ENCODE data around the gene DOCK1. TPM values are rescaled to one million over a fixed set of nuclear protein-coding genes. Genes with fewer than 3 reads are reported as not detected.

Gene DOCK1
- total and polyA plus RNA-seq, 3 donors from 2014 or later, result 19.0 to 46.2 (median 32.0) TPM

- H3K27me3 ChIP-seq, result no peaks in the 10 kb centered on the region
- no peak overlapping the region for H3K4me3 ChIP-seq
- no peaks in the 10 kb centered on the region for H3K9me3 ChIP-seq
- intact Hi-C loops (cut with DNase I; ENCODE audit: low total_unique reads), result no loop called here
- no peak overlapping the region for H3K27ac ChIP-seq
- no peaks in the 10 kb centered on the region for H3K4me1 ChIP-seq
- no peak for DNase-seq
- H3K36me3 ChIP-seq (ENCODE audit: low read depth, missing control alignments), result no peaks in the 10 kb centered on the region
- TF ChIP-seq POLR2A (IDR thresholded peaks at IDR 0.05) (no peak), CTCF (IDR thresholded peaks at IDR 0.05) (no peak)
Observed at GRCh38 chr10:127059314-127059713, 154.1 kb downstream of the DOCK1 start.

- no peak overlapping the region for H3K4me3 ChIP-seq
- H3K36me3 ChIP-seq (ENCODE audit: low read depth, missing control alignments), result no peaks in the 10 kb centered on the region
- H3K27ac ChIP-seq, result no peak overlapping the region
- H3K27me3 ChIP-seq, result no peaks in the 10 kb centered on the region
- no peak for DNase-seq
- no peaks in the 10 kb centered on the region for H3K9me3 ChIP-seq
- TF ChIP-seq CTCF (IDR thresholded peaks at IDR 0.05) (no peak), POLR2A (IDR thresholded peaks at IDR 0.05) (no peak)
- no peaks in the 10 kb centered on the region for H3K4me1 ChIP-seq
- WGBS, 2 donors, result 96 to 97% methylated on average over 9 of the region's 9 CpGs
- intact Hi-C loops (cut with DNase I; ENCODE audit: low total_unique reads), result no loop called here
Observed at GRCh38 chr10:127063762-127064161, 158.5 kb downstream of the DOCK1 start.

DNA sequence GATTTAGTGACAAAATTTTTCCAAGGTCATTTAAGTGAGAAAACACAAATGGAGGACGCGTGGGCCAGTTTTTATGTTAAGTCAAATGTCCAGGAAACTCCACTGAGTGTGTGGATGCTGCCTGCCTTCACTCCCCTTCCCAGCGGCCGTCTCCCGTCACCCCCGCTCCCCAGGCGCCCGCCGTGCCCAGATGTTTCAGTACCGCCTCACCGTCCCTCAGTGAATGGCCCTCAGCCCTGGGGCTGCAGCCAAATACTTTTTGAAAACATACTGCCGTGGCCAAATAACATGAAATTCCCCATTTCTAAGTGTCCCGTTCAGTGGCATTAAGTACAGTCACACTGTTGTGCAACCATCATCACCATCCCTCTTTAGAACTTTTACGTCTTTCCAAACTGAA is 159.2 kb downstream of the DOCK1 start:
- Histone ChIP-seq H3K36me3 (ENCODE audit: low read depth, missing control alignments) (no peaks in the 10 kb centered on the region), H3K27me3 (no peaks in the 10 kb centered on the region), H3K27ac (no peak overlapping the region), H3K4me1 (no peaks in the 10 kb centered on the region), H3K9me3 (no peaks in the 10 kb centered on the region), H3K4me3 (no peak overlapping the region)
- WGBS, 2 donors, result 92 to 93% methylated on average over 14 of the region's 14 CpGs
- intact Hi-C loops (cut with DNase I; ENCODE audit: low total_unique reads), result no loop called here
- no peak for DNase-seq
- TF ChIP-seq CTCF (IDR thresholded peaks at IDR 0.05), result no peak
- TF ChIP-seq POLR2A (IDR thresholded peaks at IDR 0.05), result no peak

GRCh38 chr10:127067542-127068194 is 162.4 kb downstream of the DOCK1 start:
- Histone ChIP-seq H3K27ac (no peak overlapping the region), H3K4me3 (no peak overlapping the region), H3K27me3 (no peaks in the 10 kb centered on the region), H3K36me3 (ENCODE audit: low read depth, missing control alignments) (no peaks in the 10 kb centered on the region), H3K9me3 (no peaks in the 10 kb centered on the region), H3K4me1 (no peaks in the 10 kb centered on the region)
- no peak for DNase-seq
- TF ChIP-seq CTCF (IDR thresholded peaks at IDR 0.05), result no peak
- no peak for TF ChIP-seq POLR2A (IDR thresholded peaks at IDR 0.05)
- intact Hi-C loops (cut with DNase I; ENCODE audit: low total_unique reads), result no loop called here
- WGBS, 2 donors, result 95 to 98% methylated on average over 4 of the region's 4 CpGs

DNA sequence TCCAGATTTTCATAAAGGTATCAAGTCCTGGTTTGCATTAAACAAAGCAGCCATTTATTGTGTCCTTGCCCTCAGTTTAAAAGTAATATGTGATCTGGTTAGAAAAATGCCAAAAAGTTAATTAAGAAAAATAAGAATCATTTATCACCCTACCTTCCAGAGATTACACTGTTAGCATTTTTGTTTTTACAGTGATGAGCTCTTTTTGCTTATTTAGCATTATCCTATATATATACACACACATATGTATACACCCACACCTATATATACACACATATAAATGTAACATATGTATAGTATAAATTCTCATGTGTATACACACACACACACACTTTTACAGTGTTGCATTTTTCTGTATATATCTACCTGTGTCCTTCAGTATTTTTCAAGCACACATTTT is 163.3 kb downstream of the DOCK1 start:
- DNase-seq, result no peak
- no peaks in the 10 kb centered on the region for H3K4me1 ChIP-seq
- TF ChIP-seq POLR2A (IDR thresholded peaks at IDR 0.05) (no peak), CTCF (IDR thresholded peaks at IDR 0.05) (no peak)
- no peaks in the 10 kb centered on the region for H3K27me3 ChIP-seq
- intact Hi-C loops (cut with DNase I; ENCODE audit: low total_unique reads), result no loop called here
- H3K4me3 ChIP-seq, result no peak overlapping the region
- no peaks in the 10 kb centered on the region for H3K9me3 ChIP-seq
- H3K36me3 ChIP-seq (ENCODE audit: low read depth, missing control alignments), result no peaks in the 10 kb centered on the region
- H3K27ac ChIP-seq, result no peak overlapping the region
